Fibroblast of pulmonary artery (primary cell): ENCODE data around the gene ADRB2.

Experiments
- DNase-seq: peaks from one replicate; pipeline ENCODE4 v3.0.0-alpha.2; 2010; ENCODE audit warnings: low read depth
- H3K4me3 ChIP-seq: replicated peaks from 2 replicates; pipeline ENCODE4 v1.5.1; 2011; ENCODE audit warnings: low read depth, mild to moderate bottlenecking, control low read depth, low read length, moderate library complexity
- CTCF ChIP-seq: IDR thresholded peaks from 2 replicates; pipeline ENCODE4 v1.5.1; 2011; ENCODE audit warnings: mild to moderate bottlenecking, control low read depth, low read length, inconsistent platforms; ENCODE audit errors: missing control alignments

Gene ADRB2

DNA sequence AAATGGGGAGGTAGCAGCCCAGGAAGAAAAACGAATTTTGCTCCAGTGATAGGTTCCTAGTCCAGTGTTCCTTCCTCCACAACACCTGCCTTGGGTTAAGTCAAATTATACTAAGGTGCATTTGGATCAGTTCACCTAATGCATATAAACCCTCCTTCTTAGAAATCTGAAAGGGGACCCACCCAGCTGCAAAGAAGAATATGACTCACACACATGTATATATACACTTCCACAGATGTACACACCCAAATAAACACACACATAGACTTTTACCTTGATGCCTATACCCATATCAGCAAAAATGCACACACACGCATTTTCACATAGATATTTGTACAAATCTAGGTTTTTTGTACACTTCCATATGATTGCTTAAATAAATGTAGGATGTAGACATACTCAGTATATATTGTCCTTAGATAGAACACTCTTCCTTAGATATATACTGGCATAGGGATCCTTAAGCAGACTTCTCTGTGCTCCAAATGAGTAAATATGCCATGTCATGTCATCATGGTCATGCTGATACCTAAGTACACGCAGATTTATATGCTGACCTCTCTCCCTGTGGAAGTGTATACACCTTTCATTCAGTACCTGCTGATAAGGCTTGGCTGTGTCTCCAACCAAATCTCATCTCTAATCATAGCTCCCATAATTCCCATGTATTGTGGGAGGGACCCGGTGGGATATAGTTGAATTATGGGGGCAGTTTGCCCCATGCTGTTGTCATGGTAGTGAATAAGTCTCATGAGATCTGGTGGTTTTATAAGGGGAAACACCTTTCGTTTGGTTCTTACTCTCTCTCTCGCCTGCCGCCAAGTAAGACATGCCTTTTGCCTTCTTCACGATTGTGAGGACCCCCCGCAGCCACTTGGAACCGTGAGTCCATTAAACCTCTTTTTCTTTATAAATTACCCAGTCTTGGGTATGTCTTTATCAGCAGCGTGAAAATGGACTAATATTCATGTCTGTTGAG, 10.2 kb downstream of the ADRB2 start:
- DNase-seq = no peak
- no peak overlapping the region for H3K4me3 ChIP-seq
- TF ChIP-seq CTCF = no peak

DNA sequence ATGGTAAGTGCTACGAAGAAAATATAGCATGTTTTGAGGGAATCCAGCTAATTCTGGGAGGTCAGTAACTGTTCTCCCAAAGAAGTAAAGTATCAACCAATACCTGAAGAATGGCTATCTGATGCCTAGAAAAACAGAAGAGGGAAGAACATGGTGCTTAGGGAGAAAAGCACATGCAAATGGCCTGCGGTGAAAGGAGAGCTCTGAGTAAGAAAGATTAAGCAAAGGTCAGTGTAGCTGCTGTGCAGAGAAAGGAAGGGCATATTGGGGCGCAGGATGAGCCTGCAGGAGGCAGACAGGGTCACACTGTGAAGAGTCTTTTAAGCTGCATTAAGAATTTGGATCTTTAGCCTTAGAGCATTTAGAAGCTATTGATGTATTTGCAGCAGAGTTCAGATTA, 11.0 kb downstream of the ADRB2 start:
- DNase-seq = no peak
- no peak for TF ChIP-seq CTCF
- H3K4me3 ChIP-seq = no peak overlapping the region

GRCh38 chr5:148838357-148838756, 11.9 kb downstream of the ADRB2 start:
- TF ChIP-seq CTCF = no peak
- H3K4me3 ChIP-seq = no peak overlapping the region
- DNase-seq = no peak

- no peak overlapping the region for H3K4me3 ChIP-seq
- TF ChIP-seq CTCF = no peak
- DNase-seq = no peak
Measured at GRCh38 chr5:148839960-148840359, 13.5 kb downstream of the ADRB2 start.

DNA sequence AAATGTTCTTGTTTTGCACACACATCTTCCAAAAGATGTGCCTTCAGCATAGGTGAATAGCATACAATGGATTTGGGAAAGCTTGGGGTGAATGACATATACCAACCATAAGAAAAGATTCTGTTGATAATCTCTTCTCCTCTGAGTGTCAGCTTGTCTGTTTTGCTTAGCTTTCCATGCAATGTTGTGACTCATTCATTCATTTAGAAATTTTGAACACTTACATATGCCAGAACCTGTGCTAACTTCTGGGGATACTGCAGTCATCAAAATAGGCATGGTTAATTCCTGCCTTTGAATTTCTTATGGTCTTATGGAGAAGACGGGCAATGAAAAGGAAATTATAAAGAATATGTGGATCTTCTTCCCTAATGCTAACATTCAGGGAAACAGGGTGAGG, 14.1 kb downstream of the ADRB2 start:
- DNase-seq = no peak
- no peak overlapping the region for H3K4me3 ChIP-seq
- no peak for TF ChIP-seq CTCF

DNA sequence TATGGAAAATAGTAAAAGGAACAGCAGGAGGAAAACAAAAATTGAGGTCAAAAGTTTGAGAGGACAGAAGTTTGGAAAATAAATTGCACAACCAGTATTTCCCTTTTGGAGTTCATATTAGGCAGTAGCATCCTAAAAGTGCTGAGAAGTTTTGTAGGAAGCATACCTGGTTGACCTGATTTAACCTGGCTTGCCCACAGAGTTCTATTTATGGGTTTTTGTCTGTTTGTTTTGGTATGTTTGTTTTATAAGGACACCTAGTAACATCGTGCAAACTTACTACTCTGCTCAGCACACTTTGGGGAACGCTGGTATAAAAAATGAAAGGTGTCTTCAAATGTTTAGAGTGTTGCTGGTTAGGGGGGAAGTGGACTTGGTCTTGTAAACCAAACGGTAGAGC, 15.1 kb downstream of the ADRB2 start:
- H3K4me3 ChIP-seq = no peak overlapping the region
- TF ChIP-seq CTCF = no peak
- no peak for DNase-seq

- no peak for DNase-seq
- no peak for TF ChIP-seq CTCF
- H3K4me3 ChIP-seq = no peak overlapping the region
Measured at GRCh38 chr5:148842161-148842560, 15.8 kb downstream of the ADRB2 start.
